Fibroblast of pulmonary artery (primary cell): ENCODE results near the gene DELE1.
A peak's percentile ranks its signal among the peaks of the same experiment; 100 is the strongest.

Source experiments
- DNase-seq: peaks from one replicate; pipeline ENCODE4 v3.0.0-alpha.2; 2010; ENCODE audit warnings: low read depth
- H3K4me3 ChIP-seq: replicated peaks from 2 replicates; pipeline ENCODE4 v1.5.1; 2011; ENCODE audit warnings: low read depth, mild to moderate bottlenecking, control low read depth, low read length, moderate library complexity
- CTCF ChIP-seq: IDR thresholded peaks from 2 replicates; pipeline ENCODE4 v1.5.1; 2011; ENCODE audit warnings: mild to moderate bottlenecking, control low read depth, low read length, inconsistent platforms; ENCODE audit errors: missing control alignments

Gene DELE1

GRCh38 chr5:141877356-141878185 lies 46.1 kb upstream of the DELE1 start:
- DNase-seq, result peak; percentile 21
- H3K4me3 ChIP-seq, result peak overlapping the region; percentile 59
- no peak for TF ChIP-seq CTCF

GRCh38 chr5:141878186-141878710 lies 45.4 kb upstream of the DELE1 start, which contains the start of gene PCDH1:
TSS of gene PCDH1 (minus strand) at chr5:141878410. CDS start at chr5:141878262, 148 bp downstream.
- H3K4me3 ChIP-seq, result peak within 1 kb of the TSS; percentile 59
- no peak for TF ChIP-seq CTCF
- peak; percentile 27 for DNase-seq

GRCh38 chr5:141878711-141879425 lies 44.8 kb upstream of the DELE1 start:
- DNase-seq, result peak; percentile 89
- H3K4me3 ChIP-seq, result peak overlapping the region; percentile 51
- no peak for TF ChIP-seq CTCF

GRCh38 chr5:141879426-141879759 lies 44.3 kb upstream of the DELE1 start:
- no peak for DNase-seq
- no peak overlapping the region for H3K4me3 ChIP-seq
- no peak for TF ChIP-seq CTCF

- H3K4me3 ChIP-seq, result no peak overlapping the region
- TF ChIP-seq CTCF, result no peak
- DNase-seq, result no peak
Measured at GRCh38 chr5:141879941-141880738, 43.5 kb upstream of the DELE1 start.

GRCh38 chr5:141880961-141881801 lies 42.5 kb upstream of the DELE1 start:
- H3K4me3 ChIP-seq, result no peak overlapping the region
- DNase-seq, result peak; percentile 45
- TF ChIP-seq CTCF, result no peak
